ENCODE data around the gene SMAD1. TPM values are rescaled to one million over a fixed set of nuclear protein-coding genes. Genes with fewer than 3 reads are reported as not detected.

SMAD1 gene
- total and polyA plus RNA-seq, 2 of the 4 experiments (the other 2 are of a cell fraction): 11.6 to 17.6 TPM

DNA sequence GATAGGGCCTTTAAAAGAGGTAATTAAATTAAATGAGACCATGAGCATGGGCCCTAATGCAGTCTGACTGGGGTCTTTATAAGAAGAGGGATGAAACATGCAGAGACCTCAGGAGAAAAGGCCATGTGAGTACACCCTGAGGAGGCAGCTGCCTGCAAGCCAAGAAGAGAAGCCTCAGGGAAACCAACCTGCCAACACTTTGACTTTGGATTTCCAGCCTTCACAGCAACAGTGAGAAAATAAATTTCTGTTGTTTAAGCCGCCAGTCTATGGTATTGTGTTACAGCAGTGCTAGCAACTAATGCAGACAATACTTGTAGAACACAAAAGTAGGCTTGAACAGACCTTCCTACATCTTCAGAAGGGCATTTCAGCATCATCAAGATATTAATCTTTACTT, 52.3 kb downstream of the SMAD1 start:
- Histone ChIP-seq H4K20me1 (ENCODE audit: insufficient read depth, low read length) (no peaks in the 10 kb centered on the region), H3K4me2 (ENCODE audit: low read depth, low read length) (no peak overlapping the region), H2AFZ (replicated peaks; ENCODE audit: low read length, poor library complexity) (no peak overlapping the region), H2AK5ac (ENCODE audit: low read depth, low read length) (no peak overlapping the region), H3K14ac (replicated peaks; ENCODE audit: low read depth, low read length) (no peak overlapping the region), H2BK20ac (ENCODE audit: low read depth, low read length) (no peak overlapping the region), H3K9me1 (ENCODE audit: insufficient read depth, low read length) (no peaks in the 10 kb centered on the region; the same call in 1 of the 2 replicates), H4K91ac (ENCODE audit: insufficient read depth, low read depth, low read length) (no peak overlapping the region), H2AK9ac (replicated peaks; ENCODE audit: low read depth, low read length, poor library complexity) (no peak overlapping the region), H3K27me3 (ENCODE audit: control insufficient read depth, insufficient read depth, low read length) (no peaks in the 10 kb centered on the region), H3K23ac (ENCODE audit: low read depth, low read length) (no peak overlapping the region), H3K4me3 (ENCODE audit: insufficient read depth, low read depth, low read length) (no peak overlapping the region), H3K27ac (ENCODE audit: insufficient read depth, low read length) (no peak overlapping the region), H3K36me3 (ENCODE audit: control insufficient read depth, insufficient read depth, low read length) (no peaks in the 10 kb centered on the region), H4K5ac (ENCODE audit: low read depth, low read length) (no peak overlapping the region), H3K9ac (ENCODE audit: low read depth, low read length) (no peak overlapping the region), H2BK5ac (ENCODE audit: low read depth, low read length, poor library complexity, severe bottlenecking) (no peak overlapping the region), H3K79me1 (ENCODE audit: low read depth in 1 of 2, low read length in 2 of 2) (peaks cover 11% of the 10 kb centered on the region in 2 experiments; a peak in 3 of 4 replicates), H3K56ac (ENCODE audit: extremely low read depth, insufficient read depth, low read length) (no peak overlapping the region), H3K4me1 (ENCODE audit: control insufficient read depth, insufficient read depth, low read length) (0 out of 2 replicates have a peak, but pooled peaks cover 2% of the 10 kb centered on the region), H3K18ac (ENCODE audit: low read depth, low read length) (no peak overlapping the region), H3K9me3 (ENCODE audit: control insufficient read depth, insufficient read depth, low read length) (no peaks in the 10 kb centered on the region), H2BK15ac (ENCODE audit: low read depth, low read length) (no peak overlapping the region), H4K8ac (ENCODE audit: low read depth in 2 of 2, low read length in 2 of 2) (no peak overlapping the region), H3K4ac (ENCODE audit: low read depth, low read length) (no peak overlapping the region), H2BK120ac (ENCODE audit: low read depth, low read length) (no peak overlapping the region)
- ChIA-PET POLR2A (ENCODE audit: unreplicated experiment) (no interaction called here), CTCF (no interaction called here)
- no TSS peak for BruUV-seq (replicated peaks)
- no peak for DNase-seq
- intact Hi-C loops (cut with micrococcal nuclease): no loop called here
- TF ChIP-seq CEBPB (IDR thresholded peaks at IDR 0.05; ENCODE audit: low read depth, low read length) (no peak), SMC3 (IDR thresholded peaks at IDR 0.05; ENCODE audit: low read depth, low read length) (no peak), CHD1 (IDR thresholded peaks at IDR 0.05; ENCODE audit: low read depth, low read length) (no peak), RFX5 (IDR thresholded peaks at IDR 0.05; ENCODE audit: low read depth, low read length) (no peak)
- dilution Hi-C loops (cut with HindIII; ENCODE audit: low sequenced_read_pairs, unreplicated experiment): no loop called here
- ATAC-seq (ENCODE audit: low read depth): no peak
- in situ Hi-C loops (cut with MboI; ENCODE audit: low sequenced_read_pairs): no loop called here
- no CpG with 5 or more reads among the region's 1 CpG for WGBS, 2 experiments (ENCODE audit: extremely low coverage in 2 of 2, insufficient read length in 1 of 2)
